ENCODE measurements around the gene DAAM2. TPM values are rescaled to one million over a fixed set of nuclear protein-coding genes. Genes with fewer than 3 reads are reported as not detected.

Gene DAAM2
- total RNA-seq, 2 experiments from 2014 or later: not detected

DNA sequence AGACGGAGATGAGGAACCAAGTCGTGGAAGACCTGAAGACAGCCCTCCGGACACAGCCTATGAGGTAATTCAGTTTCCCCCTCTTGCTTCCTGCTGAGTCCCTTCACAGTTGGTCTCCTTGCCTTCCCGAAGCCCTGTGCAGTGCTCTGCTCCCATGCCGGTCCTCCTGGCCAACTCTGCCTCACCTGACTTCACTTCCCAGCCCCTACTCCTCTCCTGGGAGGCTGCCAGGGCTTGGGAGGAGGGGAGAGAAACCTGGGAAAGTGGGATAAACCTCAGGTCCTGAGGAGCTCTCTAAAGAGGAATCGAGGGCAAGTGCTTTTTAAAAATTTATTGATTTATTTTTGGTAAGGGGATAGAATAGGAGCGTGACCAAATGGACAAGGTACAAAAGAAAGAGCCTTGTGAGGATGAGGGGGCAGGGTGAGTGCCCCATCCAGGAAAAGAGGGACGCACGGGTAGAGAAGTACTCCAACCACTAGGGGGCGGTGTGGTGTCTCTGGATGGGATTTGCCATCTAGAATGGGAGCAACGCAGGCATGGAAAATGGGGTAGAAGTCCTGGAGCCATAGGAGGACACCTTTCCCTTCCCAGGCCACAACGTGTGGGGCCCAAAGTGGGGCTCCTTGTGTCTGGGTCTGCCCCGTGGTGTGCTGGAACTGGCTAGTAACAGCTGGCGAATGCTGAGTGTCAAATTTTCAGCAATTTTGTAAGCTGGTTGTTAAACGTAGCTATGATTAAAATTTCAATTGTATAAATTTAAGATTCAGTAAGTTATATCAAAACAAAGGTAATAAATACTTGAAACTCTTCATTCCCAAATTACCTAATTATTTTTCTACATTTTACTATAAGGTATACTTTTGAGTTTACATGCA is 73.1 kb downstream of the DAAM2 start:
- H3K9me3 ChIP-seq (ENCODE audit: control insufficient read depth in 1 of 2, insufficient read depth in 1 of 2, low read length in 2 of 2): no peaks in the 10 kb centered on the region
- ATAC-seq (ENCODE audit: poor library complexity): no peak
- intact Hi-C loops (cut with DNase I, micrococcal nuclease): loop anchor here (5.0 to 10.0 kb wide), 2 partner anchors 442 to 1170 kb away; partner anchors contain the start of gene UNC5CL (in 1 of the 2)
- no peak overlapping the region for H3K4me3 Mint-ChIP-seq
- ChIA-PET CTCF (interaction anchor here (1.3 kb wide), 1 partner anchor 8 kb away, joined by 4 read pairs; no protein-coding TSS in a partner anchor), POLR2A (no interaction called here)
- H3K27me3 ChIP-seq (ENCODE audit: control insufficient read depth in 1 of 2, insufficient read depth in 2 of 2, low read length in 2 of 2): no peaks in the 10 kb centered on the region
- no peak overlapping the region for H3K27ac Mint-ChIP-seq
- peaks cover 13% of the 10 kb centered on the region for H3K27me3 Mint-ChIP-seq
- TF ChIP-seq, protein P1, sequence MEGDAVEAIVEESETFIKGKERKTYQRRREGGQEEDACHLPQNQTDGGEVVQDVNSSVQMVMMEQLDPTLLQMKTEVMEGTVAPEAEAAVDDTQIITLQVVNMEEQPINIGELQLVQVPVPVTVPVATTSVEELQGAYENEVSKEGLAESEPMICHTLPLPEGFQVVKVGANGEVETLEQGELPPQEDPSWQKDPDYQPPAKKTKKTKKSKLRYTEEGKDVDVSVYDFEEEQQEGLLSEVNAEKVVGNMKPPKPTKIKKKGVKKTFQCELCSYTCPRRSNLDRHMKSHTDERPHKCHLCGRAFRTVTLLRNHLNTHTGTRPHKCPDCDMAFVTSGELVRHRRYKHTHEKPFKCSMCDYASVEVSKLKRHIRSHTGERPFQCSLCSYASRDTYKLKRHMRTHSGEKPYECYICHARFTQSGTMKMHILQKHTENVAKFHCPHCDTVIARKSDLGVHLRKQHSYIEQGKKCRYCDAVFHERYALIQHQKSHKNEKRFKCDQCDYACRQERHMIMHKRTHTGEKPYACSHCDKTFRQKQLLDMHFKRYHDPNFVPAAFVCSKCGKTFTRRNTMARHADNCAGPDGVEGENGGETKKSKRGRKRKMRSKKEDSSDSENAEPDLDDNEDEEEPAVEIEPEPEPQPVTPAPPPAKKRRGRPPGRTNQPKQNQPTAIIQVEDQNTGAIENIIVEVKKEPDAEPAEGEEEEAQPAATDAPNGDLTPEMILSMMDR (IDR thresholded peaks at IDR 0.05): peak; percentile 87
- H3K4me1 Mint-ChIP-seq (ENCODE audit: low read depth): no peaks in the 10 kb centered on the region
- DNase-seq: peak; percentile 19 to 65 (median 39)
- H3K36me3 ChIP-seq (ENCODE audit: insufficient read depth, low read length): no peaks in the 10 kb centered on the region
- H3K27ac ChIP-seq (ENCODE audit: low read depth in 1 of 2, low read length in 2 of 2): no peak overlapping the region
- no peaks in the 10 kb centered on the region for H3K9me3 Mint-ChIP-seq
- no peaks in the 10 kb centered on the region for H3K4me1 ChIP-seq (ENCODE audit: insufficient read depth, low read length)
- H3K4me3 ChIP-seq (ENCODE audit: low read length): no peak overlapping the region
- no peaks in the 10 kb centered on the region for H3K36me3 Mint-ChIP-seq (ENCODE audit: low read depth)

DNA sequence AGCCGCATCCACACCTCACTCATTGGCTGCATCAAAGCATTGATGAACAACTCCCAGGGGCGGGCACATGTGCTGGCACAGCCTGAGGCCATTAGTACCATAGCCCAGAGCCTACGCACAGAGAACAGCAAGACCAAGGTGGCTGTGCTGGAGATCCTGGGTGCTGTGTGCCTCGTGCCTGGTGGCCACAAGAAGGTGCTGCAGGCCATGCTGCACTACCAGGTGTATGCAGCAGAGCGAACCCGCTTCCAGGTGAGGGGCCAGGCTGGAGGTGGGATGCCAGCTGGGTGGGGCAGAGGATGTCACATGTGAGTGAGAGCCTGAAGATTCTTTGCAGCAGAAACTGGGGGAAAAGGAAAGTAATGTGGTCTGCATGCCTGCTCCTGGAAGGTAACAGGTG is 75.4 kb downstream of the DAAM2 start:
- Mint-ChIP-seq H3K9me3 (no peaks in the 10 kb centered on the region), H3K27me3 (peaks cover 8% of the 10 kb centered on the region), H3K27ac (no peak overlapping the region), H3K36me3 (ENCODE audit: low read depth) (no peaks in the 10 kb centered on the region), H3K4me3 (no peak overlapping the region), H3K4me1 (ENCODE audit: low read depth) (no peaks in the 10 kb centered on the region)
- Histone ChIP-seq H3K4me3 (ENCODE audit: low read length) (no peak overlapping the region), H3K27me3 (ENCODE audit: control insufficient read depth in 1 of 2, insufficient read depth in 2 of 2, low read length in 2 of 2) (no peaks in the 10 kb centered on the region), H3K9me3 (ENCODE audit: control insufficient read depth in 1 of 2, insufficient read depth in 1 of 2, low read length in 2 of 2) (no peaks in the 10 kb centered on the region), H3K4me1 (ENCODE audit: insufficient read depth, low read length) (no peaks in the 10 kb centered on the region), H3K27ac (ENCODE audit: low read depth in 1 of 2, low read length in 2 of 2) (no peak overlapping the region), H3K36me3 (ENCODE audit: insufficient read depth, low read length) (no peaks in the 10 kb centered on the region)
- CTCF ChIA-PET: no interaction called here
- POLR2A ChIA-PET: no interaction called here
- intact Hi-C loops (cut with DNase I, micrococcal nuclease): loop anchor here (5.0 to 10.0 kb wide), 2 partner anchors 440 to 1167 kb away; partner anchors contain the start of gene UNC5CL (in 1 of the 2)
- DNase-seq (no peak), ATAC-seq (ENCODE audit: poor library complexity) (no peak)
- TF ChIP-seq, protein P1 (IDR thresholded peaks at IDR 0.05): no peak

DNA sequence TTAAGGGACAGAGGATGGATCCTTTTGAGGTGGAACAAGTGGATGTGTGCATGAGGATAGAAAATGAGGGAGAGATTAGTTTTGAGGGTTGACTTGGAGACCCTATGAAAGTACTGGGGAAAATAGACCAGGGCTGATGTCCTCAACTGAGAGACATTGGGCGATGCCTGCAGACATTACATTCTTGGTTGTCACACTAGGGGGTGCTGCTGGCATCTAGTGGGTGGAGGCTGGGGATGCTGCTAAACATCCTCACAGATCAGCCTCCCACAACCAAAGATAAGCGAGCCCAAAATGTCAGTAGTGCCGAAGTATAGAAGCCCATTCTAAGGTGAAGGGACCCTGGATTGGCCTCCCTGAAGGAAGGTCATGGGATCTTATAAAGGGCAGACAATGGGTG is 78.8 kb downstream of the DAAM2 start:
- DNase-seq (no peak), ATAC-seq (ENCODE audit: poor library complexity) (no peak)
- Mint-ChIP-seq H3K9me3 (no peaks in the 10 kb centered on the region), H3K4me1 (ENCODE audit: low read depth) (no peaks in the 10 kb centered on the region), H3K27ac (no peak overlapping the region), H3K36me3 (ENCODE audit: low read depth) (no peaks in the 10 kb centered on the region), H3K4me3 (no peak overlapping the region), H3K27me3 (no peaks in the 10 kb centered on the region)
- ChIA-PET POLR2A (no interaction called here), CTCF (no interaction called here)
- no peak overlapping the region for H3K27ac ChIP-seq (ENCODE audit: low read depth in 1 of 2, low read length in 2 of 2)
- TF ChIP-seq, protein P1 (IDR thresholded peaks at IDR 0.05): no peak
- no peaks in the 10 kb centered on the region for H3K36me3 ChIP-seq (ENCODE audit: insufficient read depth, low read length)
- H3K4me3 ChIP-seq (ENCODE audit: low read length): no peak overlapping the region
- H3K27me3 ChIP-seq (ENCODE audit: control insufficient read depth in 1 of 2, insufficient read depth in 2 of 2, low read length in 2 of 2): no peaks in the 10 kb centered on the region
- H3K4me1 ChIP-seq (ENCODE audit: insufficient read depth, low read length): no peaks in the 10 kb centered on the region
- no peaks in the 10 kb centered on the region for H3K9me3 ChIP-seq (ENCODE audit: control insufficient read depth in 1 of 2, insufficient read depth in 1 of 2, low read length in 2 of 2)
- intact Hi-C loops (cut with DNase I, micrococcal nuclease): no loop called here
